Uterus (tissue), 2 donors: ENCODE data around the gene ARHGAP29.

Experiments
- POLR2A ChIP-seq, 2 donors: fragments of 450-650 bp; IDR thresholded peaks; one replicate each; pipeline ENCODE4 v1.6.1; 2016; ENCODE audit warnings: antibody characterized with exemption in 2 of 2, mild to moderate bottlenecking in 1 of 2, moderate library complexity in 1 of 2
- TF ChIP-seq, protein P1 (sequence below), 4 experiments: fragments of 200-600 bp in 2 of 4; fragments of 450-650 bp in 2 of 4; sonication (generic) in 2 of 4; IDR thresholded peaks; one replicate each; pipeline ENCODE4 v1.5.1; 2016 to 2019; ENCODE audit warnings: antibody characterized with exemption in 4 of 4, mild to moderate bottlenecking in 2 of 4, moderate library complexity in 1 of 4

DNA sequence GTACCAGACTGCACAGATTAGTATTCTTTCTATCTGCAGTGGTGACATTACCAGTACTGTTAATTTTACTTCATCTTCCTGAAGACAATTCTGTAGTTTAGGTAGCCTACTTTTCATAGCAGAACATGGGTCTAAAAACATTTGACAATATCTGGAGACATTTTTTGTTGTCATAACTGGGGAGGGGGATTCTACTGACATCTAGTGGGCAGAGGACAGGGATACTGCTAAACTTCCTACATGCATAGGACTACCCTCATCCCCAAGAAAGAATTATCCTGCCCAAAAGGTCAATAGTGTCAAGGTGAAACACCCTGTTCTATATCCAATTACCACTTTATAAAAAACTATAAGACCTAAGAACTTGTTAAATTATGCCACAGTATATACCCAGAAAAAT is 3.4 kb upstream of the ARHGAP29 start:
- TF ChIP-seq, protein P1, sequence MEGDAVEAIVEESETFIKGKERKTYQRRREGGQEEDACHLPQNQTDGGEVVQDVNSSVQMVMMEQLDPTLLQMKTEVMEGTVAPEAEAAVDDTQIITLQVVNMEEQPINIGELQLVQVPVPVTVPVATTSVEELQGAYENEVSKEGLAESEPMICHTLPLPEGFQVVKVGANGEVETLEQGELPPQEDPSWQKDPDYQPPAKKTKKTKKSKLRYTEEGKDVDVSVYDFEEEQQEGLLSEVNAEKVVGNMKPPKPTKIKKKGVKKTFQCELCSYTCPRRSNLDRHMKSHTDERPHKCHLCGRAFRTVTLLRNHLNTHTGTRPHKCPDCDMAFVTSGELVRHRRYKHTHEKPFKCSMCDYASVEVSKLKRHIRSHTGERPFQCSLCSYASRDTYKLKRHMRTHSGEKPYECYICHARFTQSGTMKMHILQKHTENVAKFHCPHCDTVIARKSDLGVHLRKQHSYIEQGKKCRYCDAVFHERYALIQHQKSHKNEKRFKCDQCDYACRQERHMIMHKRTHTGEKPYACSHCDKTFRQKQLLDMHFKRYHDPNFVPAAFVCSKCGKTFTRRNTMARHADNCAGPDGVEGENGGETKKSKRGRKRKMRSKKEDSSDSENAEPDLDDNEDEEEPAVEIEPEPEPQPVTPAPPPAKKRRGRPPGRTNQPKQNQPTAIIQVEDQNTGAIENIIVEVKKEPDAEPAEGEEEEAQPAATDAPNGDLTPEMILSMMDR (IDR thresholded peaks at IDR 0.05): no peak
- no peak for TF ChIP-seq POLR2A (IDR thresholded peaks at IDR 0.05)
